BJ (cell line): ENCODE results near the gene LINC01488. TPM values are rescaled to one million over a fixed set of nuclear protein-coding genes. Genes with fewer than 3 reads are reported as not detected.

ENCODE experiments used
- CTCF ChIA-PET: fragments of 350-600 bp; formaldehyde crosslinking; extraction: SDS; loops from one replicate; lab custom pipeline; 2021; ENCODE audit warnings: antibody characterized with exemption, inconsistent platforms; lab: Yijun Ruan, JAX
- POLR2A ChIA-PET: fragments of 300-600 bp; sonication (Branson Sonifier 250); formaldehyde crosslinking; extraction: SDS; loops from one replicate; lab custom pipeline; 2021; ENCODE audit warnings: antibody characterized with exemption; lab: Charles Lee
- DNase-seq: peaks from one replicate; pipeline ENCODE4 v3.0.0-alpha.2; 2011; ENCODE audit warnings: low read depth
- H3K27me3 ChIP-seq: 2 replicates; pipeline ENCODE4 v1.6.0; 2011; ENCODE audit warnings: low read length; ENCODE audit not compliant: control insufficient read depth, insufficient read depth
- H3K36me3 ChIP-seq: 2 replicates; pipeline ENCODE4 v1.5.1; 2011; ENCODE audit warnings: low read length; ENCODE audit not compliant: control insufficient read depth, insufficient read depth
- H3K4me3 ChIP-seq: 2 replicates; pipeline ENCODE4 v1.5.1; 2011; ENCODE audit warnings: low read depth, mild to moderate bottlenecking, control low read depth, low read length
- polyA plus RNA-seq: library from polyadenylated mRNA; depleted of rRNA; stranded (reverse); fragments of >200 nt; gene quantifications from 2 replicates; pipeline ENCODE4 v1.2.3, GENCODE V29; 2011; rRNA removed
- TF ChIP-seq, protein P1 (sequence below): IDR thresholded peaks from 2 replicates; pipeline ENCODE4 v1.5.1; 2011; ENCODE audit warnings: low read depth, mild to moderate bottlenecking, control low read depth, inconsistent platforms, low read length, moderate library complexity; ENCODE audit not compliant: insufficient read depth

The LINC01488 gene
- polyA plus RNA-seq, 1 experiment: not detected

DNA sequence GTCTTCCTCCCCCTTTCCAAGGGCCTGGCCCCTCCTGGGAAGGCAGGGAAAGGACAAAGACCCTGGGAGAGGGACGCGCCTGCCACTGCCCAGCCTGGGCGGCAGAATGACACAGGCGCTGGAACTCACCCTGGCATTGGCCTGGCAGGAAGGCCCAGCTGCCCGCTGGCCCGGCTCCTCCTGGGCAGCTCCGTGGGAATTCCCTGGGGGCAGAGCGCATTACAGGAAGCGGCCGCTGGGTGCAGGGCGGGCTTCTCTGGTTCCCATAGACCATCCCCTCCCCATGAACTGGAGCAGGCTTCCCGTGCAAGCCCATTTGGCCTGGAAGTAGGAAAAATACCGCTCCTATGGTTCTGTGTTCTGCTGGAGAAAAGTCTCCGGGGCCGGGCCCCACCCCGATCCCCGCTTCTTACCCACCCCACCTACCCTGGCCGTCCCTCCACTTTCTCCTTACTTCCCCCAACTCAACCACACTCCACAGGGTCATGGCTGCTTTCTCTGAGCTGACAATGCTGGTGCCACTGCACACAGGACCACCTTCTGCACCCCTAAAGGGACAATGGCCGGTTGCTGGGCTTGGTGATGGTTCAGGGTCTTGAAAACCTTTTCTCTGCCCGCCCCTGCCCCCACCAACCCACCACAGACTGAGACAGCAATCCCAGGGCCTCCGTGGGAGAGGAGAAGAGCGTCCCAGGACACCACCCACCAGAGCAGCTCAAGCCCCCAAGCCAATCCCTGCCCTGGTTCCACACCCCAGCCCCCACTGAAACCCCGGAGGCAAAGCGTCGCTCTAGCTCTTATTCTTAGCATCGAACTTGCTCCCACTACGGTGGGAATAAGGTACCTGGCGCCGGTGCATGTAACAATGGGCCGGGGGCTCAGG, 58.9 kb downstream of the LINC01488 start:
- Histone ChIP-seq H3K36me3 (no peaks in the 10 kb centered on the region), H3K27me3 (no peaks in the 10 kb centered on the region), H3K4me3 (no peak overlapping the region)
- CTCF ChIA-PET: interaction anchor here (0.5 kb wide), 1 partner anchor 49 kb away, joined by 3 read pairs; no protein-coding TSS in a partner anchor
- no peak for DNase-seq
- TF ChIP-seq, protein P1, sequence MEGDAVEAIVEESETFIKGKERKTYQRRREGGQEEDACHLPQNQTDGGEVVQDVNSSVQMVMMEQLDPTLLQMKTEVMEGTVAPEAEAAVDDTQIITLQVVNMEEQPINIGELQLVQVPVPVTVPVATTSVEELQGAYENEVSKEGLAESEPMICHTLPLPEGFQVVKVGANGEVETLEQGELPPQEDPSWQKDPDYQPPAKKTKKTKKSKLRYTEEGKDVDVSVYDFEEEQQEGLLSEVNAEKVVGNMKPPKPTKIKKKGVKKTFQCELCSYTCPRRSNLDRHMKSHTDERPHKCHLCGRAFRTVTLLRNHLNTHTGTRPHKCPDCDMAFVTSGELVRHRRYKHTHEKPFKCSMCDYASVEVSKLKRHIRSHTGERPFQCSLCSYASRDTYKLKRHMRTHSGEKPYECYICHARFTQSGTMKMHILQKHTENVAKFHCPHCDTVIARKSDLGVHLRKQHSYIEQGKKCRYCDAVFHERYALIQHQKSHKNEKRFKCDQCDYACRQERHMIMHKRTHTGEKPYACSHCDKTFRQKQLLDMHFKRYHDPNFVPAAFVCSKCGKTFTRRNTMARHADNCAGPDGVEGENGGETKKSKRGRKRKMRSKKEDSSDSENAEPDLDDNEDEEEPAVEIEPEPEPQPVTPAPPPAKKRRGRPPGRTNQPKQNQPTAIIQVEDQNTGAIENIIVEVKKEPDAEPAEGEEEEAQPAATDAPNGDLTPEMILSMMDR: no peak
- POLR2A ChIA-PET: no interaction called here

DNA sequence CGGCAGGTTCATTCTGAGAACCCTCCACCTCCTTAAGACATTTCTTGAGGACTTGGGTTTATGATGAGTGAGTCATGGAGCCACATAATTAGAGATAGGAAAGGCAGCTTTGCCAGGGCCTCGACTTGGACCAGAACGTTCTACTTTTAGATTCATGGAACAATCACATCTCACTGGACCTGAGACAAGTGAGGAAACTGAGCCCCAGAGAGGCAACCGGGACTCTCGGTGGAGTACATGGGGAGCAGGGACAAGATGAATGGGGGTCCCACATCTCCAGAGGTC, 59.5 kb downstream of the LINC01488 start:
- Histone ChIP-seq H3K4me3 (no peak overlapping the region), H3K27me3 (no peaks in the 10 kb centered on the region), H3K36me3 (no peaks in the 10 kb centered on the region)
- CTCF ChIA-PET: no interaction called here
- DNase-seq: no peak
- TF ChIP-seq, protein P1: no peak
- POLR2A ChIA-PET: no interaction called here

DNA sequence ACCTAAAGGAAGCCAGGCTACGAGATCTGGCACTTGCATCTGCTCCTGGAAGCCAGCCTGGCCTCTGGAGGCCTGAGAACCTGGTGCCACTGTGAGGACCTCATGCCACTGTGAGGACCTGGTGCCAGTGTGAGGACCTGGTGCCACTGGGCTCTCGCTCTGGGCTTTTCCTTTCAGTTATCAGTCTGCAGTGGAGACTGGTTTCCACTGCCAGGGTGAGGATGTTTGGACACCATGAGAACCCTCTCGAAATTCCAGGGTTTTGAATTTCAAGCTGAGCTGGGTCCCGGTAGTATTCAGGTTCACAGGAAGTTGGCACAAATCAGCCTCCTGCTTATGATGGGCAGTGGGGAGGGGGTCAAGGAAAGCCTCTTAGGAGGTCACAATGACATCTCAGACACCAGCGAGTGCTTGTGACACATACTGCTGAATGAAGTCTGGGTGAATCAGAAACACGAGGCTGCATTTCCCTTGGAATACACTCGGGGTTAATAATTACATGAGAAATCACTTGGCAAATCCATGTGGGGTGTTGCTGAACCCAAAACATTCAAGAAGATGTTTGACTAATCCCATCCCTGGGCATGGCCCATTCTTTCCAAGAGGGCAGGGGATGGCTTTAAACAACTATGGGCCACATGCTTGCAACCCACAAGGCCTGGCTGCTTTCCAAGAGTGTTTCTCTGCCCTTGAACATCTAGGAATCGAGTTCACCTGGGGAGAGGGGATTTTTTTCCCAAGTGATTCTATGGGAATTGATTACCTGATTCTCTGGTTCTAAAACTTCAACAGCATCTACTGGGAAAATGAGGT, 60.2 kb downstream of the LINC01488 start:
- CTCF ChIA-PET: no interaction called here
- TF ChIP-seq, protein P1: no peak
- no peaks in the 10 kb centered on the region for H3K27me3 ChIP-seq
- DNase-seq: no peak
- no peak overlapping the region for H3K4me3 ChIP-seq
- no peaks in the 10 kb centered on the region for H3K36me3 ChIP-seq
- POLR2A ChIA-PET: no interaction called here

GRCh38 chr11:69542314-69543168, 61.1 kb downstream of the LINC01488 start:
- no peaks in the 10 kb centered on the region for H3K36me3 ChIP-seq
- DNase-seq: no peak
- TF ChIP-seq, protein P1: no peak
- ChIA-PET CTCF (no interaction called here), POLR2A (no interaction called here)
- H3K4me3 ChIP-seq: no peak overlapping the region
- H3K27me3 ChIP-seq: no peaks in the 10 kb centered on the region

Other genes with a start within 250 kb of the LINC01488 start
- 3.6 and 4.5 TPM in 2 replicates for gene MYEOV, start 187.5 kb upstream of the LINC01488 start, polyA plus RNA-seq
- gene CCND1, start 159.5 kb downstream of the LINC01488 start, polyA plus RNA-seq: 186 and 307 TPM in 2 replicates
- 13.7 and 14.5 TPM in 2 replicates for gene LTO1, start 193.7 kb downstream of the LINC01488 start, polyA plus RNA-seq
- not detected in 2 replicates for gene FGF19, start 222.4 kb downstream of the LINC01488 start, polyA plus RNA-seq